ENCODE measurements around the gene C2orf66.

GRCh38 chr2:196767101-196767500 lies 42.1 kb downstream of the C2orf66 start:
- TF ChIP-seq CTCF (IDR thresholded peaks at IDR 0.05; ENCODE audit: insufficient read depth, low read depth, low read length): no peak
- no peak for TF ChIP-seq EZH2 (IDR thresholded peaks at IDR 0.05; ENCODE audit: insufficient read depth, low read length)
